Esophagus squamous epithelium (tissue), 5 donors: ENCODE measurements around the gene SSH3. TPM values are rescaled to one million over a fixed set of nuclear protein-coding genes. Genes with fewer than 3 reads are reported as not detected.

Source experiments
- DNase-seq: peaks from one replicate; lab custom pipeline; 2025; lab: John Stamatoyannopoulos, UW
- H3K27ac ChIP-seq, 4 donors: fragments of 200-600 bp; sonication (generic); one replicate each; pipeline ENCODE4 v1.5.1; 2016 to 2019; ENCODE audit warnings: mild to moderate bottlenecking in 1 of 4
- H3K27me3 ChIP-seq, 4 donors: fragments of 200-600 bp; sonication (generic); 1 replicate in 3 of 4; 2 replicates in 1 of 4; pipeline versions ENCODE4 v1.5.1 to v1.6.0; 2017 to 2021; ENCODE audit warnings: antibody characterized with exemption in 1 of 4
- H3K36me3 ChIP-seq, 3 donors: fragments of 200-600 bp; sonication (generic); one replicate each; pipeline ENCODE4 v1.5.1; 2016 to 2019
- H3K4me1 ChIP-seq, 3 donors: fragments of 200-600 bp; sonication (generic); one replicate each; pipeline ENCODE4 v1.5.1; 2017 to 2019
- H3K4me3 ChIP-seq, 4 donors: fragments of 200-600 bp; sonication (generic); 1 replicate in 3 of 4; 2 replicates in 1 of 4; pipeline ENCODE4 v1.5.1; 2016 to 2019; ENCODE audit warnings: mild to moderate bottlenecking in 2 of 4, moderate library complexity in 1 of 4
- H3K9me3 ChIP-seq, 3 donors: fragments of 200-600 bp; sonication (generic); one replicate each; pipeline ENCODE4 v1.5.1; 2016 to 2019
- CTCF ChIP-seq, 6 experiments: fragments of 450-650 bp in 4 of 6; fragments of 200-600 bp in 2 of 6; sonication (generic) in 2 of 6; IDR thresholded peaks; one replicate each; pipeline ENCODE4 v1.5.1; 2016 to 2019; ENCODE audit warnings: antibody characterized with exemption in 6 of 6, mild to moderate bottlenecking in 4 of 6, moderate library complexity in 4 of 6
- POLR2A ChIP-seq, 4 donors: fragments of 450-650 bp; IDR thresholded peaks; one replicate each; pipeline ENCODE4 v1.6.1; 2017; ENCODE audit warnings: antibody characterized with exemption in 4 of 4, mild to moderate bottlenecking in 4 of 4, moderate library complexity in 3 of 4
- WGBS, 2 donors: methylation state at CpG; one replicate each; pipeline ENCODE4 v1.1.5; 2018; 5-methylcytosine and 5-hydroxymethylcytosine counted together
- intact Hi-C: fragments of 100-400 bp; cut with DNase I; formaldehyde crosslinking; loops from one replicate; pipeline ENCODE4 v1.15.0; 2022
- total RNA-seq, 4 donors: library from RNA; depleted of rRNA; stranded (reverse); fragments of >200 nt; gene quantifications; one replicate each; pipeline ENCODE4 v1.1.0, GENCODE V29; 2016
- donor health status: DM: yes; HTN: yes; CAD: no.

The SSH3 gene
- total RNA-seq, 4 donors from 2014 or later, result 51.4 to 78.4 (median 64.8) TPM

DNA sequence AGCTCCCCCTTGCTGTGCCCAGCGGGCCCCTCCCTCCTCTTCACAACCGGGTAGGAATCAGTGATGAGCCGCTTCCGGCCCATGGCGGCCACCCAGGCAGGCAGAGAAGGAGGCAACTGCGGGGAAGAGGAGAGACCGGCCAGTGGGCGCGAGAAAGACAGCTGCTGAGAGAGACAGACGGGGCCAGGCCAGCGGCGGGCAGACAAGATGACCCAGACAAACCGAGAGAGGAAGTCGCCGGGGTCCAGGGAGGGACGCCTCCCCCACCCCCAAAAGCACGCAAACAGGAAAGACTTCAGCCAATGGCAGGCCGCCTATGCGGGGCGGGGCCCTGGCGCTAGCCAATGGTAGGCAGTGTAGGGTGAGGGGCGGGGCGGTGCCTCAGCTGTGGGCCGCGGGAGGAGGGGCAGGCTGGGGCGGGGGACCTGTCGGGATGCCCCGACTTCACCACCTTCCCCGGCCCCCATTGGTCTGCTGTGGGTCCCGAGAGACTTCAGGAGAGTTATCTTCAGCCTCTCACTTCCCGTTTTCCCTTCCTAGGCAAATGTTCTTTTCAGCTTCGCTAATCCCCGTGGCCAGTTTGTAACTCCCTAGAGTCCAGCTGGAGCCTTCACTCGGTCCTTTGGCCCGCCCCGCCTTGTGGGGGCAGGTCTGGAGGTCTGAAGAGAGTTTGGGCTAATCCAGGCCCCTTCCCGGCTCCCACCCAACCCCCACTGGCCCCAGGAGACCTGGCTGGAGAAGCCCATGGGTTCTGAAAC lies 50.2 kb downstream of the SSH3 start, which contains the start of gene POLD4:
Gene POLD4 (minus strand): TSS at position 230 of the 758 bp plus-strand sequence. CDS start 147 bp downstream, at position 83.
- intact Hi-C loops, result no loop called here
- no peak for TF ChIP-seq CTCF (IDR thresholded peaks at IDR 0.05)
- peak in 3 of 4 donors; percentile 68 to 94 (median 83) for TF ChIP-seq POLR2A (IDR thresholded peaks at IDR 0.05)
- DNase-seq, result peak; percentile 95
- H3K27me3 ChIP-seq, result no peaks in the 10 kb centered on the region
- no peaks in the 10 kb centered on the region for H3K9me3 ChIP-seq
- peak within 1 kb of the TSS; percentile 97 to 100 (median 100) for H3K27ac ChIP-seq
- no peaks in the 10 kb centered on the region for H3K36me3 ChIP-seq
- WGBS, 2 donors, result 0 to 2% methylated on average over 8 to 15 of the region's 37 CpGs
- H3K4me3 ChIP-seq, result peak within 1 kb of the TSS; percentile 73 to 86 (median 76)
- H3K4me1 ChIP-seq, result peaks cover 59 to 89% (median 63%) of the 10 kb centered on the region in 3 donors

DNA sequence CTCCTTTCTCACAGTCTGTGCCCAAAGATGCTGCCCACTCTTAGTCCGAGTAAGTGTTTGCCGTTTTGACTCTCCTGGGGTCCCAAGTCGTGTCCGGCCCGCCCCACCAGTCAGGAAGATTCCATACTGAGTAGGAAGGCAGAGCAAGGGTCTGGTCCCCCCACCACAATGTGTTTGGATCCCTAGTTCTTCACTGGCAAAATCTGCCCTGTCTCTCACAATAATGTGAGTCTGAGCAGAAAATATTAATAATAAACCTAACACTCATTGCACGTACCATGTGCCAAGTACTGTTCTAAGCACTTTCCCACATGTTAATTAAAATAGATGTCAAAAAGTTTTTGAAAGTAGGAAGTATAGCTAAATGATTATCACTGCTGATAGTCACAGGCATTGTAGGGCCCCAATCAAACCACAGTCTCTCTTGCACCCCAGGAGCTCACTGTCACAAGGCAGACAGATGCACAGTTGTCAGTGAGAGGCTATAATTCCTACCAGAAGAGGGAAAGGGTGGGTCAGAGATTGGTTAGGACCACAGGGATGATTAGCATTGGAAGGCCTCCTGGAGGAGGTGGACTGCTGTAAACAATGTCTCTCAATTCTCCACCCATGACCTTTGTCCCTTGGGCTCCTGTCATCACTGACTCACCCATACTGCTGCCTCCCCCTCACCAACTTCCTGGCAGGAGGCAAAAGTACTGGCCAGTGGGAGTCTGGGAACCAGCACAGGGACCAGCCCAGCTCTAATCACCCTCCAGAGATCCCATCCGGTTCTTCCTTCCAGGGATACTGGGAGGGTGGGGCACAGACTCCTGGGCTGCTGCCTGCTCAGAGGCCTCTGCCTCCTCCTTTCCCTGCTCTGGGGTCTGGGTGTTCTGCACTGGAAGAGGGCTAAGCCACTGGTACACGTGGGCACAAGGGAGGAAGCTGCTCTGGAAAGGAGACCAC lies 51.0 kb downstream of the SSH3 start:
- H3K4me1 ChIP-seq, result peaks cover 59 to 81% (median 63%) of the 10 kb centered on the region in 3 donors
- H3K4me3 ChIP-seq, result peak overlapping the region; percentile 73 to 86 (median 76)
- DNase-seq, result no peak
- WGBS, 2 donors, result 35 to 45% methylated on average over 3 to 6 of the region's 8 CpGs
- intact Hi-C loops, result no loop called here
- peak overlapping the region; percentile 97 to 100 (median 100) for H3K27ac ChIP-seq
- H3K9me3 ChIP-seq, result no peaks in the 10 kb centered on the region
- H3K27me3 ChIP-seq, result no peaks in the 10 kb centered on the region
- H3K36me3 ChIP-seq, result no peaks in the 10 kb centered on the region
- no peak for TF ChIP-seq POLR2A (IDR thresholded peaks at IDR 0.05)
- no peak for TF ChIP-seq CTCF (IDR thresholded peaks at IDR 0.05)

- WGBS, 2 donors, result 56% methylated on average over 6 of the region's 11 CpGs; no CpG with 5 or more reads in 1 of the 2 donors
- Histone ChIP-seq H3K36me3 (no peaks in the 10 kb centered on the region), H3K4me3 (no peak overlapping the region), H3K4me1 (peaks cover 59 to 74% (median 63%) of the 10 kb centered on the region in 3 donors), H3K27me3 (no peaks in the 10 kb centered on the region), H3K27ac (peak overlapping the region; percentile 97 to 100 (median 100)), H3K9me3 (no peaks in the 10 kb centered on the region)
- DNase-seq, result no peak
- TF ChIP-seq POLR2A (IDR thresholded peaks at IDR 0.05) (no peak), CTCF (IDR thresholded peaks at IDR 0.05) (no peak)
- intact Hi-C loops, result no loop called here
Measured at GRCh38 chr11:67355023-67355793, 51.9 kb downstream of the SSH3 start.

DNA sequence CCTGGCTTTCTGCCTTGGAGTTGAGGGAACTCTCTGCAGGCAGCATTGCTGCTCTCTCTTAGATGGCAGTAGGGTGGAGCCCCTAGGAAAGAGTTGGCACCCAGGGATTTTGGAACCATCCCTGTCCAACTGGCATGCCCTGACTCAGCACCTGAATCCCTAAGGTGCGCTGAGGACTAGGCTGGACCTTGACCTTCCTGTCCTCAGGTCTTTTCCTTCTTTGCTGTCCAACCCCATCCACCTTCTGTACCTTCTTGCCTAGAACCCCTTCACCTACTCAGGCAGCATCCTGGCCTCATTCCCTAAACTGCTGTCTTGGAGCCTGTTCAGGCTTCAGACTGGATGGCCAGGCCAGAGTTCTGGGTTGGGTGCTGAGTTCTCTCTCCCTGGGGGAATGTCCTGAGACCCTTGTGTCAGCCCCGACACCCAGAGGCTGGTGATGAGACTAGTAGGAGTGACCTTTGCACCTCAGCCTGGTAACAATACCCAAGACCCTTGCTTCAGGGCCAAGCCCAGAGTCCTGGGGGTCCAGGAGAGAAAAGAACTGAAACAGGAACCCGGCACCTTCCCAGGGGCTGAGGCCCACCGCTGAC lies 52.6 kb downstream of the SSH3 start:
- Histone ChIP-seq H3K4me3 (no peak overlapping the region), H3K27ac (peak overlapping the region; percentile 97 to 100 (median 100)), H3K36me3 (no peaks in the 10 kb centered on the region), H3K9me3 (no peaks in the 10 kb centered on the region), H3K27me3 (no peaks in the 10 kb centered on the region), H3K4me1 (peaks cover 55 to 69% (median 61%) of the 10 kb centered on the region in 3 donors)
- TF ChIP-seq CTCF (IDR thresholded peaks at IDR 0.05) (no peak), POLR2A (IDR thresholded peaks at IDR 0.05) (no peak)
- DNase-seq, result no peak
- intact Hi-C loops, result no loop called here
- WGBS, 2 donors, result 47 to 56% methylated on average over 1 to 3 of the region's 4 CpGs
